ENCODE measurements around the gene LRRC30.

Gene LRRC30

DNA sequence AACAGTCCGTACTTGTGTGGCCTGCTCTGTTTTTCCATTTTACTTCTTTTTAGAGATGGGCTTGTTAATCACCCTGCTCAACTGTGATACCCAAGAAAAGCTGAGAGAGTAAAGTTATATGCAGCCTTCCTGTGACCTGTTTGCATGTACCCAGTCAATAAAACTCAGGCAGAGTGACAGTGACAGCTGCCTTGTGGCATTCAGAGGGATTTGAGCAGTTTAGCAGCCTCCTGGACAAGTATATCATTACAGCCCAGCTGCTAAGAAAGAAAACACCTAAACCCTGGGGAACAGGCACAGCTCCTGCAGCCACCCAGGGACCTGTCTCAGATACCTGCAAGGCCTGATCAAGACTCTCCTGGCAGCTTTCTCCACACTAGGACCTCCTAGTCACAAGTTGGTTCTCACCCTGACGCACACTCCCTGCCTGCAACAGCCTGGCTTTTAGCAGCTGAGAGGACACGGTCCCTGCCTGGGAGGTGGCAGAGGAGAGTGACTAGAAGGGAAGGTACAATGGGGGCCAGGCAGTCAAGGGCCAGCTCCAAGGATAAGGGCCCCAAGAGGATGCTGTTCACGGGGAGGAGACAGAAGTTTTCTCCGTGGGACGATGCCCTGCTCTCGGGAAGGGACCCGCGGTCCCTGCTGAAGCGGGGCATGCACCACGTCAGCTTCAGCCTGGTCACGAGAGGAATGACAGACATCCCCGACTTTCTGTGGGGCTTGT lies at the start of gene LRRC30:
TSS of gene LRRC30 (plus strand) at position 464 of the 724 bp plus-strand sequence. CDS start at position 514, 50 bp downstream.
- H3K36me3 ChIP-seq (ENCODE audit: insufficient read depth, low read length): no peaks in the 10 kb centered on the region
- TF ChIP-seq POLR2AphosphoS5 (IDR thresholded peaks at IDR 0.05; ENCODE audit: borderline replicate concordance, low read depth, low read length): no peak
- no peak within 1 kb of the TSS for H3K9ac ChIP-seq (ENCODE audit: insufficient read length)
- DNase-seq (ENCODE audit: low read depth, low spot score): no peak
- no peak within 1 kb of the TSS for H3K27ac ChIP-seq
- no peak within 1 kb of the TSS for H3K4me3 ChIP-seq
- H3K9me3 ChIP-seq (ENCODE audit: low read depth, low read length): no peaks in the 10 kb centered on the region

DNA sequence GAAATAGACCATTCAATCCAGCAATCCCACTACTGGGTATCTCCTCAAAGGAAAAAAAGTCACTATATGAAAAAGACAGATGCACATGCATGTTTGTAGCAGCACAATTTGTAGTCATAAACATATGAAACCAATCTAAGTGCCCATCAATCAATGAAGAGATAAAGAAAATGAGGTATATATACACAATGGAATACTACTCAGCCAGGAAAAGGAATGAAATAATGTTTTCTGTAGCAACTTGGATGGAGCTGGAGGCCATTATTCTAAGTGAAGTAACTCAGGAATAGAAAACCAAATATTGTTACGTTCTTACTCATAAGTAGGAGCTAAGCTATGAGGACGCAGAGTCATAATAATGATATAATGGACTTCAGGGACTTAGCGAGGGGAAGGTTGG lies 45.2 kb upstream of the LRRC30 start:
- DNase-seq (ENCODE audit: low read depth, low spot score): no peak
- Histone ChIP-seq H3K4me3 (no peak overlapping the region), H3K9ac (ENCODE audit: insufficient read length) (no peak overlapping the region), H3K27ac (no peak overlapping the region), H3K9me3 (ENCODE audit: low read depth, low read length) (no peaks in the 10 kb centered on the region), H3K36me3 (ENCODE audit: insufficient read depth, low read length) (no peaks in the 10 kb centered on the region)
- no peak for TF ChIP-seq POLR2AphosphoS5 (IDR thresholded peaks at IDR 0.05; ENCODE audit: borderline replicate concordance, low read depth, low read length)
- TF ChIP-seq FOXP2 (optimal IDR thresholded peaks at IDR 0.05; ENCODE audit: control extremely low read depth, extremely low read length, insufficient read depth): no peak
- no peak for TF ChIP-seq EZH2 (IDR thresholded peaks at IDR 0.05)

DNA sequence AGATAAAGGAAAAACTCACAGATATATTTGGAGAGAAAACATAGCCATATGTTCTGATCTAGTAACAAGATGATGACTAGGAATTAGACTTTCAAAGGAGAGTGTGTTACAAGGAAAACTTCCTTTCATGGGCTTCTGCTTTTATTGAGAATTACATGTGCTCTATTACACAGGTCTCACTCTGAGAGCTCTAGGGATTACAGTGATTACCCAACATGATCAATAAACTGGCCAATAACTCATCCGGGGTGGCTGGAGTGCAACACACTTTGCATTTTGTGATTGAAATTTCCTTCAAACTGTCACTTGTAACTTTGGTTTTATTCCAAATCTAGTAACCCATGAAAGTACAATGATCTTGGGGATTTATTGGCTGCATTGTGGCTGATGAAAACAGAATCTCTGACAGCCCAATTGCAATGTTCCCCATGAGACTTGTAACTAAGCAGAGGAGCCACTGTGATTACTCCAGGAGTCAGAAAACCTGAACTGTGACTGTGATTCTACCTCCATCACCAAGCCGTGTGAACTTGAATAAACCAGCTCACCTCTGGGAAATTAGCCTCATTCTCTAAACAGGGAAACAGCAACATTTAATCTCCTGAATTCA lies 40.2 kb upstream of the LRRC30 start:
- no peak overlapping the region for H3K4me3 ChIP-seq
- H3K36me3 ChIP-seq (ENCODE audit: insufficient read depth, low read length): no peaks in the 10 kb centered on the region
- H3K27ac ChIP-seq: no peak overlapping the region
- no peaks in the 10 kb centered on the region for H3K9me3 ChIP-seq (ENCODE audit: low read depth, low read length)
- TF ChIP-seq FOXP2 (optimal IDR thresholded peaks at IDR 0.05; ENCODE audit: control extremely low read depth, extremely low read length, insufficient read depth) (no peak), EZH2 (IDR thresholded peaks at IDR 0.05) (no peak), POLR2AphosphoS5 (IDR thresholded peaks at IDR 0.05; ENCODE audit: borderline replicate concordance, low read depth, low read length) (no peak)
- DNase-seq (ENCODE audit: low read depth, low spot score): no peak
- H3K9ac ChIP-seq (ENCODE audit: insufficient read length): no peak overlapping the region

DNA sequence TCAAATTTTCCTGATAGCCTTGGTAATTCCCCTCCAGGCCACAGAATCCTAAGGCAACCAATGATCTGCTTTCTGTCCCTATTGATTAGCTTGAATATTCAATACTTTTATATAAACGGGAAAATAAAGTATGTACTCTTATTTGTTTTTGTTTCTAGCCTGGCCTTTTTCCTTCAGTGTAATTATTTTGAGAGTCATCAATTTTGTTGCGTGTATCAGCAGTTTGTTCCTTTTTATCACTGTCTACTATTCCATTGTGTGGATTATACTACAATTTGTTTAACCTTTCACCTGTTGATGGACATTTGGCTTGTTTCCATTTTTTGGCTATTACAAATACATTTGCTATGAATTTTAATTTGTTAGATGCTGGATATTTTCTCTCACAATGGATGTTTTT lies 39.2 kb upstream of the LRRC30 start:
- Histone ChIP-seq H3K27ac (no peak overlapping the region), H3K9me3 (ENCODE audit: low read depth, low read length) (no peaks in the 10 kb centered on the region), H3K36me3 (ENCODE audit: insufficient read depth, low read length) (no peaks in the 10 kb centered on the region), H3K9ac (ENCODE audit: insufficient read length) (no peak overlapping the region), H3K4me3 (no peak overlapping the region)
- TF ChIP-seq FOXP2 (optimal IDR thresholded peaks at IDR 0.05; ENCODE audit: control extremely low read depth, extremely low read length, insufficient read depth) (no peak), POLR2AphosphoS5 (IDR thresholded peaks at IDR 0.05; ENCODE audit: borderline replicate concordance, low read depth, low read length) (no peak), EZH2 (IDR thresholded peaks at IDR 0.05) (no peak)
- DNase-seq (ENCODE audit: low read depth, low spot score): no peak

DNA sequence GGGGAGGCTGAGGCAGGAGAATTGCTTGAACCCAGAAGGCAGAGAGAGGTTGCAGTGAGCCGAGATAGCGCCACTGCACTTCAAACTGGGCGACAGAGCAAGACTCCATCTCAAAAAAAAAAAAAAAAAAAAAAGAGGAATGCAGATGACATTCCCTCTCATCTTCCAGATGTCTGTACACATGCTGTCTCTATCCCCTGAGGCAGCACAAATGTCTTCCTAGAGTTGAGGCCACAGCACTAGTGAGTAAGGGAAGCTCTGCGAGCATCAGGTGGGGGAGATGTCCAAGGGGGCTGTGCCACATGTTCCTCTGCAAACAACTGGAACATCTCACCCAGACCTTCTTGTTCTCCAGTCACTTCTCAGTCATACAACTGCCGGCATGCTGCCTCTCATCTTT lies 35.6 kb upstream of the LRRC30 start:
- Histone ChIP-seq H3K9ac (ENCODE audit: insufficient read length) (no peak overlapping the region), H3K27ac (no peak overlapping the region), H3K4me3 (no peak overlapping the region), H3K9me3 (ENCODE audit: low read depth, low read length) (no peaks in the 10 kb centered on the region), H3K36me3 (ENCODE audit: insufficient read depth, low read length) (no peaks in the 10 kb centered on the region)
- no peak for DNase-seq (ENCODE audit: low read depth, low spot score)
- TF ChIP-seq EZH2 (IDR thresholded peaks at IDR 0.05) (no peak), FOXP2 (optimal IDR thresholded peaks at IDR 0.05; ENCODE audit: control extremely low read depth, extremely low read length, insufficient read depth) (no peak), POLR2AphosphoS5 (IDR thresholded peaks at IDR 0.05; ENCODE audit: borderline replicate concordance, low read depth, low read length) (no peak)

DNA sequence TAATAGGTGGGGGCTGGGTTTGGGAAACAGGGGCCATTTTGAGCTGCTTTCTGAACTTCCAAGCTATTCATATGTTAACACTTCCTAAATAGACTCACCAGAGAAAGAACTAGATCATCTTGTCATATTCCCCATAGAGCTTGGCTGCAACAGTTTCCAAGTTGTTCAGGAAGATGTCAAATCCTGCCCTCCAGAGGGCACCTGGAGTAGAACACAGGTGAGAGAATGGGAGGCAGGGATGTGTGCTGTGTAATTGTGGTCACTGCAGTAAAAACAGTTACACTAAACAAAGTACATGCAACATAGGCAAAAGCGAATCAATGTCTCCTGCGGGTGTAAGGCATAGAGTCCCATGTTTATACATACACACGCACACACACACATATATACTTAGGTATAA lies 34.5 kb upstream of the LRRC30 start:
- DNase-seq (ENCODE audit: low read depth, low spot score): no peak
- Histone ChIP-seq H3K9me3 (ENCODE audit: low read depth, low read length) (no peaks in the 10 kb centered on the region), H3K36me3 (ENCODE audit: insufficient read depth, low read length) (no peaks in the 10 kb centered on the region), H3K9ac (ENCODE audit: insufficient read length) (no peak overlapping the region), H3K4me3 (no peak overlapping the region), H3K27ac (no peak overlapping the region)
- TF ChIP-seq FOXP2 (optimal IDR thresholded peaks at IDR 0.05; ENCODE audit: control extremely low read depth, extremely low read length, insufficient read depth) (no peak), EZH2 (IDR thresholded peaks at IDR 0.05) (no peak), POLR2AphosphoS5 (IDR thresholded peaks at IDR 0.05; ENCODE audit: borderline replicate concordance, low read depth, low read length) (no peak)

DNA sequence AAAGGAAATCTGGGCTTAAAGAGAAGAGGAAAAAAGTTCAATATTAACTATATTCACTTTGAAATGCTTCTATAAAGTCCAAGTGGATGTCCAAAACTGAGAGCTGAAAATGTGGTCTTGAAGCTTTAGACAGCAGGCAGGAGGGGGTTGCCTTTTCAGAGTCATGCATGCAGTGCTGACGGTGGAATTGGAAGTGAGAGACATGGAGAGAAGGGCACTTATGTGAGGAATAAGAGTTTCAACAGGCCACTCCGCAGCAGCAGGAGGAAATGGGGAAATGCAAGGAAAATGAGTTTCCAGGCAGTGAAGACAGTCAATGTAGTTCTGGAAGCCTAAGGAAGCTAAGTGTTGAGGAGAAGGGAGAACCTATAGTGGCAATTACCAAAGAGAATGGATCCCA lies 33.0 kb upstream of the LRRC30 start:
- DNase-seq (ENCODE audit: low read depth, low spot score): no peak
- Histone ChIP-seq H3K9ac (ENCODE audit: insufficient read length) (no peak overlapping the region), H3K27ac (no peak overlapping the region), H3K4me3 (no peak overlapping the region), H3K9me3 (ENCODE audit: low read depth, low read length) (no peaks in the 10 kb centered on the region), H3K36me3 (ENCODE audit: insufficient read depth, low read length) (no peaks in the 10 kb centered on the region)
- TF ChIP-seq EZH2 (IDR thresholded peaks at IDR 0.05) (no peak), FOXP2 (optimal IDR thresholded peaks at IDR 0.05; ENCODE audit: control extremely low read depth, extremely low read length, insufficient read depth) (no peak), POLR2AphosphoS5 (IDR thresholded peaks at IDR 0.05; ENCODE audit: borderline replicate concordance, low read depth, low read length) (no peak)

DNA sequence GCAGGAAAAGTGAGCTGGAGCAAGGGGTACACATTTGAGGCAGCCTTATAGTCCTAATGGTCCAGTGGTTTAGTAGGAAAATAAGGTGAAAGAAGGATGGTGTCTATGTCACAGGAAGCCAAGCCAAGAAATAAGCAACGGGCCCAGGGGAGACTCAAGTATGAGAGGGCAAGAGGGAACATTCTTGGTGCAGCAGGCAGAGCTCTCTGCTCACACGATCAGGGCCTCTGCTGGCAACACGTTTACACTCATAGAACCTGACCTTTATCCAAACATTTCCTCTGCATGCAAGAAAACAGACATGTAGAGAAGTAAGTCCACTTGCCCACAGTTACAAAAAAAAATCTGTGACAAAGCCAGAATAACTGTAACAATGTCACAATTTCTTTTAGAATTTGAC lies 32.6 kb upstream of the LRRC30 start:
- no peaks in the 10 kb centered on the region for H3K36me3 ChIP-seq (ENCODE audit: insufficient read depth, low read length)
- no peak overlapping the region for H3K9ac ChIP-seq (ENCODE audit: insufficient read length)
- DNase-seq (ENCODE audit: low read depth, low spot score): no peak
- H3K9me3 ChIP-seq (ENCODE audit: low read depth, low read length): no peaks in the 10 kb centered on the region
- H3K27ac ChIP-seq: no peak overlapping the region
- TF ChIP-seq POLR2AphosphoS5 (IDR thresholded peaks at IDR 0.05; ENCODE audit: borderline replicate concordance, low read depth, low read length): no peak
- TF ChIP-seq FOXP2 (optimal IDR thresholded peaks at IDR 0.05; ENCODE audit: control extremely low read depth, extremely low read length, insufficient read depth): no peak
- TF ChIP-seq EZH2 (IDR thresholded peaks at IDR 0.05): no peak
- no peak overlapping the region for H3K4me3 ChIP-seq
